Activated gamma-delta T cell (primary cell): ENCODE measurements around the gene RNPEP.
"Not testable (repeated sequence)": the region's sequence is repeated elsewhere in the genome, so short reads cannot be mapped to it uniquely, and the experiment has no call there.

Source experiments
- DNase-seq: peaks from one replicate; lab custom pipeline; 2025; lab: John Stamatoyannopoulos, UW

The RNPEP gene

GRCh38 chr1:202036595-202037387, 54.3 kb downstream of the RNPEP start:
- no peak for DNase-seq

- no peak for DNase-seq
These were observed 55.4 kb downstream of the RNPEP start for GRCh38 chr1:202037706-202038296.

- no peak for DNase-seq
These were observed 56.4 kb downstream of the RNPEP start for GRCh38 chr1:202038688-202039346.

GRCh38 chr1:202045705-202046104, 63.3 kb downstream of the RNPEP start:
- DNase-seq = no peak

- no peak for DNase-seq
These were observed 63.8 kb downstream of the RNPEP start for GRCh38 chr1:202046227-202046626.

GRCh38 chr1:202046748-202047708, 64.6 kb downstream of the RNPEP start:
- DNase-seq = no peak

GRCh38 chr1:202047977-202048376, 65.5 kb downstream of the RNPEP start:
- no peak for DNase-seq

GRCh38 chr1:202049129-202049528, 66.7 kb downstream of the RNPEP start:
- no peak for DNase-seq

- DNase-seq = no peak
These were observed 71.6 kb downstream of the RNPEP start for GRCh38 chr1:202054094-202054493.

GRCh38 chr1:202054673-202055072, 72.2 kb downstream of the RNPEP start:
- not testable (repeated sequence) for DNase-seq
